WTC11 (cell line): ENCODE results near the gene SYNGR3. TPM values are rescaled to one million over a fixed set of nuclear protein-coding genes. Genes with fewer than 3 reads are reported as not detected.

Experiments
- ATAC-seq: fragments of 200-7000 bp; cut with Tn5 transposase; 2 replicates; pipeline ENCODE4 v1.10.0; 2021; ENCODE audit warnings: mild to moderate bottlenecking, moderate library complexity
- CTCF ChIA-PET: fragments of 300-600 bp; sonication (Branson Sonifier 250); formaldehyde crosslinking; loops from one replicate; lab custom pipeline; 2021; ENCODE audit warnings: antibody characterized with exemption; lab: Charles Lee
- POLR2A ChIA-PET: fragments of 350-600 bp; sonication (Branson Sonifier 250); formaldehyde crosslinking; loops from one replicate; lab custom pipeline; 2021; ENCODE audit warnings: antibody characterized with exemption; lab: Charles Lee
- DNase-seq: peaks from one replicate; pipeline ENCODE4 v3.0.0; 2021; ENCODE audit warnings: low spot score
- H3K27ac Mint-ChIP-seq: 2 replicates; pipeline ENCODE4 v1.8.0; 2021; ENCODE audit warnings: mixed read lengths
- H3K27me3 Mint-ChIP-seq: 2 replicates; pipeline ENCODE4 v1.8.0; 2021; ENCODE audit warnings: low read depth, mild to moderate bottlenecking, moderate library complexity, mixed read lengths
- H3K36me3 Mint-ChIP-seq: 2 replicates; pipeline ENCODE4 v1.8.0; 2021; ENCODE audit warnings: mixed read lengths
- H3K4me1 Mint-ChIP-seq: 2 replicates; pipeline ENCODE4 v1.8.0; 2022; ENCODE audit warnings: mixed read lengths
- H3K4me3 Mint-ChIP-seq: 2 replicates; pipeline ENCODE4 v1.8.0; 2021; ENCODE audit warnings: mild to moderate bottlenecking, moderate library complexity, mixed read lengths
- H3K9me3 Mint-ChIP-seq: 2 replicates; pipeline ENCODE4 v1.8.0; 2021; ENCODE audit warnings: mixed read lengths
- AFF4 ChIP-seq: sonication (generic); formaldehyde crosslinking; IDR thresholded peaks from 2 replicates; pipeline ENCODE4 v1.8.1; 2023; ENCODE audit warnings: mild to moderate bottlenecking, missing genetic modification reagents, borderline replicate concordance
- FOXJ3 ChIP-seq: sonication (generic); formaldehyde crosslinking; IDR thresholded peaks from 2 replicates; pipeline ENCODE4 v1.9.0; 2021; ENCODE audit warnings: missing genetic modification reagents, mild to moderate bottlenecking, borderline replicate concordance
- FOXK1 ChIP-seq: sonication (generic); formaldehyde crosslinking; IDR thresholded peaks from 2 replicates; pipeline ENCODE4 v1.8.0; 2022; ENCODE audit warnings: mild to moderate bottlenecking, moderate library complexity, missing genetic modification reagents
- HMGXB4 ChIP-seq: sonication (generic); formaldehyde crosslinking; IDR thresholded peaks from 2 replicates; pipeline ENCODE4 v1.8.1; 2023; ENCODE audit warnings: mild to moderate bottlenecking, moderate library complexity, missing genetic modification reagents
- MXD4 ChIP-seq: fragments of 250-450 bp; sonication (Bioruptor Pico); IDR thresholded peaks from 2 replicates; pipeline ENCODE4 v1.8.0; 2021; ENCODE audit warnings: mild to moderate bottlenecking, moderate library complexity, borderline replicate concordance
- SP1 ChIP-seq: sonication (generic); formaldehyde crosslinking; conservative IDR thresholded peaks from 2 replicates; pipeline ENCODE4 v1.8.1; 2022; ENCODE audit warnings: missing genetic modification reagents
- USF1 ChIP-seq: sonication (generic); formaldehyde crosslinking; IDR thresholded peaks from 2 replicates; pipeline ENCODE4 v1.8.0; 2022; ENCODE audit warnings: mild to moderate bottlenecking, missing genetic modification reagents
- ZBTB21 ChIP-seq: sonication (generic); formaldehyde crosslinking; IDR thresholded peaks from 2 replicates; pipeline ENCODE4 v1.8.1; 2023; ENCODE audit warnings: mild to moderate bottlenecking, missing genetic modification reagents, borderline replicate concordance
- ZNF532 ChIP-seq: fragments of 250-450 bp; sonication (Bioruptor Pico); IDR thresholded peaks from 2 replicates; pipeline ENCODE4 v1.9.0; 2021; ENCODE audit warnings: mild to moderate bottlenecking, borderline replicate concordance
- total RNA-seq: library from RNA; stranded (reverse); gene quantifications from 3 replicates; pipeline ENCODE4 v1.2.3, GENCODE V29; 2021
- TF ChIP-seq, protein P1 (sequence below): sonication (generic); formaldehyde crosslinking; IDR thresholded peaks from 2 replicates; pipeline ENCODE4 v1.8.0; 2022; ENCODE audit warnings: mild to moderate bottlenecking, missing genetic modification reagents
- TF ChIP-seq, protein P2 (sequence below): fragments of 200-600 bp; IDR thresholded peaks from 2 replicates; pipeline ENCODE4 v1.8.0; 2022; ENCODE audit warnings: antibody characterized with exemption
- TF ChIP-seq, protein P3 (sequence below): sonication (generic); formaldehyde crosslinking; IDR thresholded peaks from 2 replicates; pipeline ENCODE4 v1.8.1; 2023; ENCODE audit warnings: mild to moderate bottlenecking, missing genetic modification reagents, moderate library complexity

SYNGR3 gene
- total RNA-seq, 1 experiment from 2014 or later, result 41.5 TPM

DNA sequence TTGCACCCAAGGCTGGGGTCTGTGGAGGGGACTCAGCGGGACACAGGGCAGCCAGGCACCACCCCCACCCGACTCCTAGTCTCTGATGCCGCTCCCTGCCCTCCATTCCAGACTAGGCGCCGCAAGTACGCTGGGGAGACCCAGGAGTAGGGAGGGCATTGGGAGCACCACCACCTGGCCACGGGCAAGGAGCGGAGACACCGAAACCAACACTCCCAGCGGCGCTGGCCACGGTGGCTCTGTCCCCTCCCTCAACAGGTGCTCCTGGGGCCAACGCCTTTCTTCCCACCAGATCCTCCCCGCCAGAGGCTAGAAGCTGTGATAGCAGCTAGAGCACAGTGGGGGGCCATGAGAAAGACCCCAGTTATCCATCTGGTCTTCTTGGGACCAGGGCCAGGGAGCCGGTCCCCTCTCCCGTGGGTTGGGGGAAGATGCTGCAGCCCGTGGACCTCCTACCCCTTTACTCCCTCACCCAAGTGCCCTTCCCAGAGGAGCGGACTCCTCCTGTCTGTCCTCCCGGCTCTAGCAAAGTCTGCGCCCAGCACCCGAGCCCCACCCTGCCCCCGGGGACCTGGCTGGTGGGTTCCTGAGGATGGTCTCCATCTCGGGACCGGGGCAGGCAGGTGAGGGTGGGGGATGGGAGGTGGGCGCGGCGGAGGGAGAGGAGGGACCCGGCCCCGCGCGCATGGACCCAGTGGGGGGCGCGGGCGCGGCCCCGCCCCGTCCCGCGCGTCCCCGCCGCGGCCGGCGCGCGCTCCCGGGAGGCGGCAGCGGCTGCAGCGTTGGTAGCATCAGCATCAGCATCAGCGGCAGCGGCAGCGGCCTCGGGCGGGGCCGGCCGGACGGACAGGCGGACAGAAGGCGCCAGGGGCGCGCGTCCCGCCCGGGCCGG, at the start of gene SYNGR3 (continued):
- no peak for TF ChIP-seq AFF4 (CRISPR knock-in tag)
- TF ChIP-seq USF1 (CRISPR knock-in tag), result no peak
- no peak for TF ChIP-seq FOXK1
- TF ChIP-seq, protein P1, sequence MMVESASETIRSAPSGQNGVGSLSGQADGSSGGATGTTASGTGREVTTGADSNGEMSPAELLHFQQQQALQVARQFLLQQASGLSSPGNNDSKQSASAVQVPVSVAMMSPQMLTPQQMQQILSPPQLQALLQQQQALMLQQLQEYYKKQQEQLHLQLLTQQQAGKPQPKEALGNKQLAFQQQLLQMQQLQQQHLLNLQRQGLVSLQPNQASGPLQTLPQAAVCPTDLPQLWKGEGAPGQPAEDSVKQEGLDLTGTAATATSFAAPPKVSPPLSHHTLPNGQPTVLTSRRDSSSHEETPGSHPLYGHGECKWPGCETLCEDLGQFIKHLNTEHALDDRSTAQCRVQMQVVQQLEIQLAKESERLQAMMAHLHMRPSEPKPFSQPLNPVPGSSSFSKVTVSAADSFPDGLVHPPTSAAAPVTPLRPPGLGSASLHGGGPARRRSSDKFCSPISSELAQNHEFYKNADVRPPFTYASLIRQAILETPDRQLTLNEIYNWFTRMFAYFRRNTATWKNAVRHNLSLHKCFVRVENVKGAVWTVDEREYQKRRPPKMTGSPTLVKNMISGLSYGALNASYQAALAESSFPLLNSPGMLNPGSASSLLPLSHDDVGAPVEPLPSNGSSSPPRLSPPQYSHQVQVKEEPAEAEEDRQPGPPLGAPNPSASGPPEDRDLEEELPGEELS (CRISPR knock-in tag), result no peak
- no peak for TF ChIP-seq SP1 (CRISPR knock-in tag)
- TF ChIP-seq, protein P2, sequence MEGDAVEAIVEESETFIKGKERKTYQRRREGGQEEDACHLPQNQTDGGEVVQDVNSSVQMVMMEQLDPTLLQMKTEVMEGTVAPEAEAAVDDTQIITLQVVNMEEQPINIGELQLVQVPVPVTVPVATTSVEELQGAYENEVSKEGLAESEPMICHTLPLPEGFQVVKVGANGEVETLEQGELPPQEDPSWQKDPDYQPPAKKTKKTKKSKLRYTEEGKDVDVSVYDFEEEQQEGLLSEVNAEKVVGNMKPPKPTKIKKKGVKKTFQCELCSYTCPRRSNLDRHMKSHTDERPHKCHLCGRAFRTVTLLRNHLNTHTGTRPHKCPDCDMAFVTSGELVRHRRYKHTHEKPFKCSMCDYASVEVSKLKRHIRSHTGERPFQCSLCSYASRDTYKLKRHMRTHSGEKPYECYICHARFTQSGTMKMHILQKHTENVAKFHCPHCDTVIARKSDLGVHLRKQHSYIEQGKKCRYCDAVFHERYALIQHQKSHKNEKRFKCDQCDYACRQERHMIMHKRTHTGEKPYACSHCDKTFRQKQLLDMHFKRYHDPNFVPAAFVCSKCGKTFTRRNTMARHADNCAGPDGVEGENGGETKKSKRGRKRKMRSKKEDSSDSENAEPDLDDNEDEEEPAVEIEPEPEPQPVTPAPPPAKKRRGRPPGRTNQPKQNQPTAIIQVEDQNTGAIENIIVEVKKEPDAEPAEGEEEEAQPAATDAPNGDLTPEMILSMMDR, result no peak
- TF ChIP-seq, all 79 proteins: peak for 7

DNA sequence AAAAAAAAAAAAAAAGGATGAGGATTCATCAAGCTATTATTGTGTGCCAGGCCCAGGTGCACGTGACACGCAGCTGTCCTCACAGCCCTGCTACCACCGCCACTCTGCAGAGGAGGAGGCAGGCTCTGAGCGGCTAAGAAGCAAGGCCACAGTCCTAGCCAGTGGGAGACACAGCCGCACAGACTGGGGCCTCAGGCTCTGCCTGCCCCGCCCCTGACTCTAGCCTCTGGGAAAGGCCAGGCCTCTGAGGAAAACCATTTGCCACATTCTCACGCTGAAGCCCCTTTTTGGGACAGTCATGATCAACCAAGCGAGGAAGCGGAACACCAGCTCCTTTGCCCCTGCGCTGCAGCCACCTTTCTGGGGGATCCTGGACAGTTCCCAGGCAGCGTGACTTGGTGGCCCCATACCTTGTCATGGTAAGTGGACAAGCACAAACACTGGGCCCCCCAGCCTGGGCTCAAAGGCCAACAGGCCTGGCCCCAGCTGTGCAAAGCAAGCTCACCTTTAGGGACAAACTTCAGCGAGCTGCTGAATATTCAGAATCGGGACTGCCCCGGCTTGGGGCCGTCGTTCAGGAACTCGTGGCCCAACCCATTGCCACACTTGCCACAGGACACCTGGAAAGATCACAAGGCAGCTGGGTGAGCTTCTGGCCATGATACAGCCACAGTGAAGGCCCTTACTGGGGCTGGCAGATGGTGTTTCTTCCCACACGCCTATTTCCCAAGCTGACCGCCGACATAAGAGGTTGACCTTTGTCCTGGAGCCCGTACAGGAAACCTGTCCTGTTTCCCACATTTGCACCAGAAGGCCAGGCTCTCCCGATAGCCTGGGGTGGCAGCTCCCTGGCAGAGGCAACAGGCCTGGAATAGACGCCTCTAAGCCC, 49.3 kb upstream of the SYNGR3 start:
- Mint-ChIP-seq H3K27ac (no peak overlapping the region), H3K27me3 (peaks cover 13% of the 10 kb centered on the region), H3K36me3 (peaks cover 12% of the 10 kb centered on the region), H3K9me3 (no peaks in the 10 kb centered on the region), H3K4me3 (no peak overlapping the region), H3K4me1 (peaks cover 22% of the 10 kb centered on the region)
- ATAC-seq (no peak), DNase-seq (no peak)
- POLR2A ChIA-PET, result interaction anchor here (1.0 to 1.5 kb wide), 4 partner anchors 12 to 40 kb away, joined by 3 to 19 read pairs (median 4); partner anchors contain the start of genes RPL3L and RPS2
- CTCF ChIA-PET, result interaction anchor here (0.6 to 4.4 kb wide), 31 partner anchors 8 to 207 kb away, joined by 3 to 29 read pairs (median 4); partner anchors contain the start of genes FAHD1, NOXO1, NUBP2 and RAB26
- TF ChIP-seq, protein P3, sequence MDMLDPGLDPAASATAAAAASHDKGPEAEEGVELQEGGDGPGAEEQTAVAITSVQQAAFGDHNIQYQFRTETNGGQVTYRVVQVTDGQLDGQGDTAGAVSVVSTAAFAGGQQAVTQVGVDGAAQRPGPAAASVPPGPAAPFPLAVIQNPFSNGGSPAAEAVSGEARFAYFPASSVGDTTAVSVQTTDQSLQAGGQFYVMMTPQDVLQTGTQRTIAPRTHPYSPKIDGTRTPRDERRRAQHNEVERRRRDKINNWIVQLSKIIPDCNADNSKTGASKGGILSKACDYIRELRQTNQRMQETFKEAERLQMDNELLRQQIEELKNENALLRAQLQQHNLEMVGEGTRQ (CRISPR knock-in tag), result no peak
- TF ChIP-seq ZNF532 (no peak), ZBTB21 (CRISPR knock-in tag) (no peak), FOXJ3 (CRISPR knock-in tag) (no peak), HMGXB4 (CRISPR knock-in tag) (no peak), MXD4 (CRISPR knock-in tag) (no peak)
- TF ChIP-seq, protein P1 (CRISPR knock-in tag), result no peak
